Islet of Langerhans (tissue), 1 donor: ENCODE measurements around the gene ADGRL3.
"Not testable (repeated sequence)": the region's sequence is repeated elsewhere in the genome, so short reads cannot be mapped to it uniquely, and the experiment has no call there.

Experiments
- FAIRE-seq: peaks from one replicate; lab custom pipeline; 2011; peaks lifted over from hg19 to GRCh38; lab: Jason Lieb, UNC

ADGRL3 gene

GRCh38 chr4:61500883-61501282 lies 300.8 kb downstream of the ADGRL3 start:
- FAIRE-seq = no peak

- FAIRE-seq = no peak
These were observed 301.7 kb downstream of the ADGRL3 start for GRCh38 chr4:61501812-61502211.

- no peak for FAIRE-seq
These were observed 305.9 kb downstream of the ADGRL3 start for GRCh38 chr4:61505773-61506685.

DNA sequence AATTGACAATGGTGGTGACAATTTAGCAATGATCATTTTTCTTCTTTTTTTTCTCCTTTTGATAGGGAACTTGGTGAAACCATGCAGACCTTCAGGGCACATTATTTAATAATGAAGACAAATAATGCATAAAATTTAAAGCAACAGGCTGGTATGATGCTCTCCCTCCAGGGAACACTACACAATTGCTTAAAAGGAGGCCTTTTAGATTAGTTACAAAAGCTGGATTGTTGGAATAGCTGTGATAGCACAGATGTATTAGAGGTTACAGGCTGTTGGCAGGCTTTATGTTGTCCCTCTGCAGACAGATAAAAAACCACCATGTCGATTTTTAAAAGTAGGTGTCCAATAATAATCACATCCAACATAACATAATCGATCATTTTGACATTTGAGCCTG lies 307.0 kb downstream of the ADGRL3 start:
- no peak for FAIRE-seq

GRCh38 chr4:61509721-61510241 lies 309.7 kb downstream of the ADGRL3 start:
- FAIRE-seq = not testable (repeated sequence)

DNA sequence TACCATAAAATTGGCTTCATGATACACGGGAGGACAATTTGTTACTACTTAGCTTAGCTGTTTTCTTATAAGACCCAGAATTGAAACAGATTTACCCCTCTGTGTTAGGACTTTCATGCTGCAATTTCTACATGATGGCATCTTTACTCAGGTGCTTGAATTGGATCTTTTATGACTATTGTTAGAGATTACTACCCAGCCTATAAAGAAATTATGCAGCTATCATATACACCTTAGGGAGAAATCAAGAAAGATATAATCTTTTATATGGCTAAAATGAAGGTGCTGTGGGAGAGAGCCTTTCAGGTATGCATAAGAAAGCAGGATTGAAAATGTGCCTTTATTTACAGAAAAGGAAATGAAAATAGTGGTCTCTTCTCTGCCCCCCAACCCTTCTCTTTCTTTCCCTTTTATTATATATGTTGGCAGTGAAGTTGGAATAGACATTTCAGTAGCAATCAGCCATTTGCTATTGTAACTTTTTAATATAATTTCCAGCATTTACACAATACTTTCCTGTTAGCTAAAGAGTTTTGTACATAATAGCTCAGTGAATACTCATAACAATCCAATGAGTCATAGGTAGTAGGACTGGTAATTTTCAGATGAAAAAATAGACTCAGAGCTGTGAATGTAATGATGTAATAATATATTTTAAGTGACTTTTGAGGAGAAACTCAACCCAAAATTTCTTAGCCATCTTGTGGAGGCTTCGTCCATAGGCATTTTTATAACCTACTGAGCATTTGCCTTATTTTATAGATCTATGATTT lies 311.8 kb downstream of the ADGRL3 start:
- no peak for FAIRE-seq

DNA sequence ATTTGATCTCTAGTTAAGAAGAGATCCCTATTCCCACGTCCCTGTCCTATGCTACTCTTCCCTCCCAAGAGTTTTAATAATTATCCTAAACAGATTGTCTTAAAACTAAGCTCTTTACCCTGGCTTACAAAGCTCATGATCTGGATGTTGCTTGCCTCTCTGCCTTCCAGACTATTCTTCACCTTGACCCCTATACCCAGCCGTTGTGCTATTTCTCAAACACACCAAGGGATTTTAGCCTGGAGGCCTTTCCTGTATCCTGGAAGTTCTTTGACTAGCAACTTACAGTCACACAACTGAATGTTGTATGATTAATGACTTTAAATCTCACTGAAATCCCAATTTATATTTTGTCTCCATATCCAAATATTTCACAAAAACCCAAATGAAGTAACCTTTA lies 314.9 kb downstream of the ADGRL3 start:
- no peak for FAIRE-seq

DNA sequence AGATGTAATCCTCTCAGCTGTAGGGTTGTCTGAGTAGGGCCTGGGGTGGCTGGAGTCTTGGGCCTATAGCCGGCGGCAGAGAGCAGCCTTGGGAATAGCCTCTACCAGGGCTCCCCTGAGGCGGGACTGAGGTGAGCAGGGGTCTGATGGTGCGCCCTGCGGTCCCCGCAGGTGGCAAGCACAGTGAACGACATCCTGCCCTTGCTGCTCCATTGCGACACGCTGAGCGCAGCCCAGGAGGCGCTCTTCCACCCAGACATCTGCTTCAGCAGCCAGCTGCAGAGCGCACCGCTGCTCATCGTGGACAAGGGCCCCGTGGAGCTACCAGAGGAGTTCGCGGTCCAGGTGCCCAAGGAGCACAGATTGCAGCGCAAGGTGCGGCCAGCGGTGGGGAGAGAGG lies 317.0 kb downstream of the ADGRL3 start:
- FAIRE-seq = no peak

DNA sequence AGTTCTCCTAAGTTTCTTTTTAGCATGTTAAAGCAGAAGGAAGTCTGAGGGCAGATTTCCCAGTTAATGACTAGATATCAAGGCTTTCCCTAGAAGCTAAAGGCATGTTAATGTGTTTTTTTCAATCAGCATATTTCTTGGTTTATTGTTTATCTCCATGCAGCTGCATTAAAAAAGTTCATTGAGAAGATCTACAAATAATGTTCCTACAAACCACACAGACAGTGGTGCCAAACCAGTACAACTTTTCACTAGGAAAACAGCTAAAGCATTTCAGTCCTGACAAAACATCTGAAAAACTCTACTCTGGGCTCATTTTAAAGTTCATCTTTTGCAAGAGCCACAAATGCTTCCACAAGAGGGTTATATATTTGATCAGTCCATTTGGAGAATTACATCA lies 320.0 kb downstream of the ADGRL3 start:
- no peak for FAIRE-seq

GRCh38 chr4:61520681-61521160 lies 320.6 kb downstream of the ADGRL3 start:
- FAIRE-seq = no peak

- FAIRE-seq = no peak
These were observed 321.3 kb downstream of the ADGRL3 start for GRCh38 chr4:61521451-61521850.

DNA sequence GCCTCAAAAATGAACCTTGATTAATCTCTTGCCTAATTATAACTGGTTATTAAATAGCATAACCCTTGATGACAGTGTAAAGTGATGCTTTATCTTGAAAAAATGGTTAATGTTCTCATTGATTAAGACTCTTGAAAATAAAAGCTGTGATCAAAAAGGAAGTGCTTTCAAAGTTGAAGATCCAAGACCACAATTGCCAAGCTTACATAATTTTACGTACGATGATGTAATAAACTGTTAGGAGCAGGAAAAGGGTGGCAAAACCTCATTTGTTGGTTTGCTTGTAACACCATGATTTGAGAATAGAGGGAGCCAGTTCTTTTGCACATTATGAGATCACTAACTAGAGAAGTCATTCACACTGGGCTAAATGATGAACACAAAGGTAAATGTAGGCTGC lies 322.2 kb downstream of the ADGRL3 start:
- FAIRE-seq = no peak

DNA sequence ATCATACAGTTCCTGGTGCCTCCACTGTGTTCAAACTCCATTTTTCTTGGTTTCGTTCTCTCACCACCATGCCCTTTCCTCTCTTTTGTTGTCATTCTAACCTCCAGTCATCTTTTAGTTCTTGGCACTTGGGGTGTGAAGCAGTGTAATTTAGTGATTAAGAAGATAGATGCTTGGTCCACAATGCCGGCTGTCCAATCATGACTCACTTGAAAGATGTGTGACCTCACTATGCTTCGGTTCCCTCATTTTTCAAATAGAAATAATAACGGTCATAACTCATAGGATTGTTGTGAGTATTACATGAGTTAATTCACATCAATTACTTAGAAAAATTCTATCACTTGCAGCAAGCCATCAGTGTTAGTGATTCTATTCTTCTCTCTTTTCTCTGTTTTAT lies 327.8 kb downstream of the ADGRL3 start:
- FAIRE-seq = no peak

- no peak for FAIRE-seq
These were observed 328.5 kb downstream of the ADGRL3 start for GRCh38 chr4:61528595-61528994.

DNA sequence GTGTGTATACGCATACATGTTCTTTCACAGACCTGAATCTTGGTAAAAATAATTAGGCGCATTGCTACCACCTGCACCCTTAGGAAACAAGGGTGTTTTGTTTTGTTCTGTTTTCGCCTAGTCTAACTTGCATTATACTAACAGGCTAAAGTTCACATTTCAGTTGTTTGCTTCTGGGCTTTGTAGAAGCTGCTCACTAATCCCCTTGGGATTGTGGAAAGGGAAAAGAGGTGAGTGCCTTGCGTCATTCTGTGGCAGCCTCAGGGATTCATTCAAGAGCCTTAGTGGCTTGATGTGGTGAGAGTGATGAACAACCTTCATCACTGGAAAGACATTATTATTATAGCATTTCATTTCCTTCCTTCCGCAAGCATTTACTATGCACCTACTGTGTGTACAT lies 331.1 kb downstream of the ADGRL3 start:
- FAIRE-seq = no peak

DNA sequence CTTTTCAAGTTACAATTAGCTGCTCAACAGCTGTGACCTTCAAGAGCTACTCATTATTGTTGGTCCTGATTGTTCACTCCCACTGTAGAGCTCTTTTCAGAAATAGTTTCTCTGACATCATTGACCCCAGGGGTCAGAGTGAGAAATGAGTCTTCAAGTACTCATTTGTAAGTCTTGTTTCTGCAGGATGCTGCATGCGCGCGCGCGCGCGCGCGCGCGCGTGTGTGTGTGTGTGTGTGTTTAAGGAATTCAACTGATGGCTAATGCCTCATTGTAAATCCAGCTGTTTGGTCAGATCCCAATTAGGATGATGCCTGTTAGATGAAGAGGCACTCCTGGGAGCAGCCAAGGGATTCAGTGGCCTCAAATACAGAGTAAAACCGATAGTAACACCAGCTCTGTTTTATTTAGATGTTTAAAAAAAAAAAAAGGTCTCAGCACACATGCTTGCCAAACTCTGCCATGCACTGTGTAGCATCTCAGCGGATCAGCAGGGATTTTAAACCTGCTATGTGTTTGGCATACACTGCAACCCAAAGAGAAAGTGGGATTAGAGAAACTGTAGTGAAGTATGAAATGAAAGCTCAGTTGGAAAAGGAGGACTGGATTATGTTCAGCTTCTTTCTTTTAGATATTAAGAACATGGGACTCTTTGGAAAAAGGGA lies 332.3 kb downstream of the ADGRL3 start:
- FAIRE-seq = no peak

DNA sequence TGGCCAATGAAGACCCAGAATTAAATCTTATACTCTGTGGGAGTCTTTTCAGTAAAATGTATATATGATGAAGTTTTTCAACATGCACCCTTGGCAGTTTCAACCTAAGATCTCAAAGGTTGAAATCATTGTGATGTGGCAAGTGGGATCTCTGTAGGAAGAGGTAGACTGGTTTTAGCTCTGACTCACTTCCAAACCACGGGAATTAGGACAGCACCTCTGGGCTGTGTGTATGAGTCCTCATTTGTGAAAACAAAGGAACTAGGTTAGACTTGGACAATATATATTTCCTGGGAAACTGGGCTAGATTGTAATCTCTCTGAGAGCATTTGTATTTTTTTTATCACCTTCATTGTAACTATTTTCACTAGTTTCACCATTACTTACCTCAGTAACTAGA lies 333.0 kb downstream of the ADGRL3 start:
- no peak for FAIRE-seq

- no peak for FAIRE-seq
These were observed 340.8 kb downstream of the ADGRL3 start for GRCh38 chr4:61540944-61541343.

DNA sequence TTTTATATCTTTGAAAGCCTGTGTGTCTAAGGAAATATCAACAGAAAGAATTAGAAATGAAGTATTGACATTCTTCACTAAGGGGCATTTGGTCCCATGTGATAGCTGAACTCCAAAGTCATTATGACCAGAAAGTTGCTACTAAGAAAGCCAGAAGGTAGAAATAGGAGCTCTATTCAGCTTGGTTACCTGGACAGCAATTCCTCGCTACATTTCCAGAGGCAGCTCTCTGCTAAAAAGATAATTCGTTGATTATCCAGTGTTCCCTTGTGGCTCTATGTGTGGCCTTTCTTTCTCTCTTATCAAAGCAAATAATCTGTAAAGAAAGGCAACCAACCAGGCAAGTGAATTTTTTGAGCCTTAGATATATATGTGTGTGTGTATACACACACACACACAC lies 341.3 kb downstream of the ADGRL3 start:
- no peak for FAIRE-seq

DNA sequence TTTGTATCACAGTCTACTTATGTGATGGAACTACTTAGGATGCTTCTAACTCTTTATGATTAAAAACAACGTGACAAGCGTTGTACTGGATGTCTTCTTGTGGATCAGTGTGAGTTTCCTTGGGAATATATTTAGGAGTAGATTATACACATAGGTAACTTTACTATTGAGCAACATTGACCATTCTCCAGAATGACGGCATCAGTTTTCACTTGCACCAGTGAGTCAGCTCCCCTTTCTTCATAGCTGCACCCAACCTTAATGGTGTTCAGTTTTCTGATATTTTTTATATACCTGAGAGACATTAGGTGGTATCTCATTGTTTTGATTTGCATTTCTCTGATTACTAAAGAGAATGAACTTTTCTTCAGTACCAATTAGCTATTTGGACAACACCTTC lies 343.9 kb downstream of the ADGRL3 start:
- no peak for FAIRE-seq

DNA sequence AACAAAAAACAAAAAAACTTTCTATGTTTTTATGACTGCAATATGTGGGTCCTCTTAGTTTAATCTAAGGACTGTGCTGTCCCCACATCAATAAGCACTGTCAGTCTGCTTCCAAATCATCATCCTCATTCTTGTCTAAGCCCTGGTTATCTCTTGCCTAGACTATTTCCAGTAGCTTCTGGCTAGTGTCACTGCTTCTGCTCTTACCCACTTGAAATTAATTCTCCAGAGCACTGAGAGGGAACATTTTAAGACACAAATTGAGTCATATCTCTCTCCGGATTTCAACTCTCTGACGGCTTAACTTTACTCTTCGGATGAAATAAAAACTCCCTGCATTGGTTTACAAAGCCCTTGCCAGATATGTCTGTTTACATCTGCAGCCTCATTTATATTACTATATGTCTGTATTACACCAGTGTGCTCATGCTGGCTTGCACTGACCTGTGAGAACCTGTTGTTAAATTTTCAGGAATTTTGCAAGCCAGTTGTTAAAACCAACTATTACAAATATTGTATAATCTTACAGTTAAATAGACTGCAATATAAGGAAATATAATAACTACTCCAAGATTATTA lies 345.9 kb downstream of the ADGRL3 start:
- no peak for FAIRE-seq

DNA sequence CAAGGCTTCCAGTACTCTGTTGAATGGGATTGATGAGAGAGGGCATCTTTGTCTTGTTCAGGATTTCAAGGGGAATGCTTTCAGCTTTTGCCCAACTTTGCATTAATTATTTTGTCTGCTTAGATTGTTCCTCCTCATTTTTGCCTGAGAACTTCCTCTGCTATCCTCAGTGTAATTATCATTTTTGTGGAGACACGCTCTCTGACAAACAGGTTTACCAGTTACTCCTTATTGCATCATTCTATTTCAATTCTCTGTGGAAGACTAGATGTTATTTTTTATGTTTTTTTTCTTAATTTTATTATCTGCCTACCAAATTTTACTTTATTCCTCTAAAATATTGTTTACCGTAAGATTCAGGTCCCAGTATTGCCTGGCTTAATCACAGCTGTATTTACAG lies 349.2 kb downstream of the ADGRL3 start:
- no peak for FAIRE-seq
